Measurements from ENCODE around the gene DPYSL3.

The DPYSL3 gene

DNA sequence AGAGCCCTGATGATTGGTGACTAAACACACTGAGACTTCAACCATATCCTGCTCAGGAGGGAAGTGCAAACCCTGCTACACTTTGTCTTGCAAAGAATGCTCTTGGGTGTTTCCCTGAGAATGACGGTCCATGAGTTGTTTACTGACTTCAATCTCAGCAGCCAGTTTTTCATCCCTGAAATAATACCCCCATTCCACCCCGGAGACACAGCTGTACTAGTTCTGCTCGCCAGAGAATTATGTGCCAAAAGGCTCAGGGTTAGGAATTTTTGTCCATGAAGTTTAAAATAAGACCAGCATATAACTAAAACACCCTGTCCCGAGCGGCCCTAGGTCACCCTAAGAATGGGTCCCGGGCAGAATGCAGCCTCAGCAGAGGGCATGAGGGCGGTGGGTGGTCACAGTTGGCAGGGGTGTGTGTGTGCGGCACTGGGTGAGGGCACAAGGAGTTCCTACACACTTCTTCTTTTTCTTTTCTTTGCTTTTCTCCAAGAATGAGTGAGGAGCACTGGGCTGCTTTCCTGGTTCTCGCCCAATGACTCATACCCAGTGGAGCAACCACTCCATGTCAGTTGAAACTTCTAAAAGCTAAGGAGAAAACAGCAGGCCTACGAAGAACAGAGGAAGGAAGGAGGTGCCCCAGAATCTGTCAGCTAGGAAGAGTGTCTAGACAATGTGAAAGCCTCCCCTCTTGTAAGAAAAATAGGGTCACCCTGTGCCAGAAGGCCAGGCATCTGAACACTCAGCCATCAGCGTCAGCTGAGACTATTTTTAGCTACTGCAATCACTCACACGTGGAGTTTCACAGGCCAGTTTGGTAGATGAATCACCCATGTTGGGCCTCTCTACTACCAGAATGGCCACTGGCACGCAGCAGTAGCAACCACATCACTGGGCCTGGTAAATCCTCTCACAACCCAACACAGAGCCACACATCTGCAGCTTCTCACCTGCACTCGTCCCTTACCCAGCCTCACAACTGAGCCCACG is 105.9 kb downstream of the DPYSL3 start:
- no peak for DNase-seq (ENCODE audit: low spot score)

DNA sequence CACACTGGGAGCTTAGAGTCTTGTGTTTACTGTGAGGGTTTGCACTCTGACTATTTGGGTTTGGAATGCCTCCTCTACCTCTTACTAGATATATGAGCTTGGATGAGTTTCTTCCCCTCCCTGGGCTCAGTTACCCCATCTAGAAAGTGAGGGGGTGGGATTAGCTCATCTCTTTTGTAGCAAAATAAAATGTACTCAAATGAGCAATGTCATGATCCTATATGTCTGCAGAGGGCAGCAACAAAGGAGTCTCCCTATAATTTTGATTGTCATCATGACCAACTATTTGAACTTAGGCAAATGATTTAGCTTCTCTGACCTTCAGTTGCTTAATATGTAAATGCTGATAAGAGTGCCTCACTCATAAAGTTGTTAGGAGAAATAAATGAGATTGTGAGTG is 109.0 kb downstream of the DPYSL3 start:
- DNase-seq (ENCODE audit: low spot score) = no peak

DNA sequence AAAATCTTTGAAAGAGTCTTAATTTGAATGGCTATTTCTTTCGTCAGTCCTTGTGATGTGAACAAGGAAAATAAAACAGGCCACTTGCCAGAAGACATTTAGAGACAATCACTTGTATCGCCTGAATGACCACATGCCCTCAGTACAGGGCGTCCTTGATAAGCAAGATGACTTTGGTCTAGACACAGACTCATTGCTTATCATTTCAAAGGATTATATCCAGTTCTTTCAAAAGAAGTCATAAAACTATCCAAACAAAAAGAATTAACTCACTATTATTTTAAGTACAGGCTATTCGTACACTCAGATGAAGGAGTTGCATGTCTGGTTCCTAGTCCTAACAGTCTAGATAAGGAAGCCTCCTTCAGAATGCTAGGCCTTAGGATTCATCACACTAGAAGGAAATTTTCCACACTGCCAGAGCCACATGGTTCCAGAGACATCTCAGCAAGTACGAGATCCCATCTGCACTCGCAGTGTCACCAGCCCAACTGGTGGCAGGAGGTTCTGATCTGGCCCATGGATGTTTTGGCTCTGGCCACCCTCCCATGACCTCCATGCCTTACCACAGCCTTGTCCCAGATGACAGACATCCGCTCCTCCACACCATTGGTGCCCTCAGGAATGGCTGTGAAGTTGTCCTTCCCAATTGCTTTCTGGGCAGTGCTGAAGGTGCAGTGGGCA is 109.6 kb downstream of the DPYSL3 start:
- DNase-seq (ENCODE audit: low spot score) = no peak

DNA sequence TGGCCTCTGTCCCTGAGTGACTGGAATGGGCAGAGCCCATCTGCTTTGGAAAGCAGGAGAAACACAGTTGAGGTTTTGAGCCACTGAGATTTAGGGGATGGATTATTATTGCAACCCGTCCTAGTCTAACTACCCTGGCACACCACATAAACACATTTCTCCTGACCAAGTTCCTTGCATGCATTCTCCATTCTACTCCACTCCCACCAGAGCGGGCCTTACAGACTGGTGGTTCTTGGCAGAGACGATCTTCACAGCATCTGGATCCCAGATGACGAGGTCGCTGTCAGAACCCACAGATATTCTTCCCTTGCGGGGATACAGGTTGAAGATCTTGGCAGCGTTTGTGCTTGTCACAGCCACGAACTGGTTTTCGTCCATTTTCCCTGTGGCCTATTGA is 111.0 kb downstream of the DPYSL3 start:
- DNase-seq (ENCODE audit: low spot score) = no peak

- DNase-seq (ENCODE audit: low spot score) = no peak
These were observed 112.3 kb downstream of the DPYSL3 start for GRCh38 chr5:147397616-147398015.

DNA sequence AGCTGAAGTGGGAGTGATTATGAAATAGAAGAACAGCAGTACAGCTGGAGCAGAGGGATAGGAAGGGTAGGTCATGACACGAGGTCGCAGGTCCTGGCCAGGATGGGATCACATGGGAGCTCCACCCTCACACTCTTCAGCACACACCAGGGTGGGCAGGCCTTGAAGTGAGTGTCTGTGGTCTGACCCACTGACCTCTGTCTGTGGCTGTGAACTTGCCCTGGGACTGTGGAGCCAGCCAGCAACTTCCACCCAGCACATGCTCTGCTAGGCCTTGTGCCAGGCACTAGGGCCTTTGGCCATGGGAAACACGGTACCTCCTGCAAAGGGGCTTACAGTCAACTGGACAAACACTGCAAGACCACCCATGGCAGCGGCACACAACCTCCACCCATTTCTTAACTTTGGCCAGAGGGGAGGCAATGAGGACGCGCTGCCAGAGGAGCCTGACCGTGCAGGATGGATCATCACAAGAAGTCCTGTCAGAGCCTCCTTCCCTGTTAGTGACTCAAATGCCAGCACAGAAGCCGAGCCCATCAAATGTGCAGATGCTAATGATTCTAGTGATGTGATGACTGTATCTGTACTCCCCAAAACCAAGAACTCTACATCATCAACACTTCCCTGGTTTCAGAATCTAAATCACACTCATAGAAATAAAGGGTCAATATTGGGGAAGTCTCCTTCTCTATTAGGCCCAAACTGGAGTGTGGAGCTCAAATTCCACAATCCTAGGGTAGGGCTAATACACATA is 113.6 kb downstream of the DPYSL3 start:
- DNase-seq (ENCODE audit: low spot score) = no peak

GRCh38 chr5:147393874-147394672 is 115.8 kb downstream of the DPYSL3 start:
- DNase-seq (ENCODE audit: low spot score) = no peak

GRCh38 chr5:147391781-147392180 is 118.1 kb downstream of the DPYSL3 start:
- DNase-seq (ENCODE audit: low spot score) = no peak

DNA sequence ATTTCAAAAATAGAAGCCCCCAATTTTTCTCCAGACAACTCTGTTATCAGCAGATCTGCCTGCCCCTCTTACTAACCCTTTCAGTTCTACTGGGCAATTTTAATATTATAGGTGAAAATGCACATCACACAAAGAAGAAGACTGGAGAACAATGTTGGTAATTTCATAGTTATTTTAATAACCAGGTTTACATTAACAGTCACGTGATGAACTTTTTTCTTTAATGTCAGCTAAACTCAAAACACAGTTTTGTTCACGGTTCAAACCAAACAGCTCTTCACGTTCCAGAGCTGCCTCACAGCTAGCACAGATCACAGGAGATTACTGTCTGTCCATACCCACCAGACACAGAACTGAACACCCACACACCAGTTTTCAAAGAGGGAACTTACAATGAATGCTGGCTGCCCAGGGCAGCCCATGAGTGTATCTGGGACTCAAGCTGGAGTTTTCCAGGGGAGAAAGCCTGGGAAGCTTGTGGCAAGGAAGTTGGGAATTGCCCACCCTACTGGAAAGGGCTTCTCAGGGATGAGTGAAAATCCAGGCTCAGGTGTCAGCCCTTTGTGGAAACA is 119.1 kb downstream of the DPYSL3 start:
- no peak for DNase-seq (ENCODE audit: low spot score)

GRCh38 chr5:147388184-147389108 is 121.4 kb downstream of the DPYSL3 start:
- no peak for DNase-seq (ENCODE audit: low spot score)

GRCh38 chr5:147387109-147387508 is 122.8 kb downstream of the DPYSL3 start:
- DNase-seq (ENCODE audit: low spot score) = no peak

- no peak for DNase-seq (ENCODE audit: low spot score)
These were observed 125.3 kb downstream of the DPYSL3 start for GRCh38 chr5:147384346-147385193.

DNA sequence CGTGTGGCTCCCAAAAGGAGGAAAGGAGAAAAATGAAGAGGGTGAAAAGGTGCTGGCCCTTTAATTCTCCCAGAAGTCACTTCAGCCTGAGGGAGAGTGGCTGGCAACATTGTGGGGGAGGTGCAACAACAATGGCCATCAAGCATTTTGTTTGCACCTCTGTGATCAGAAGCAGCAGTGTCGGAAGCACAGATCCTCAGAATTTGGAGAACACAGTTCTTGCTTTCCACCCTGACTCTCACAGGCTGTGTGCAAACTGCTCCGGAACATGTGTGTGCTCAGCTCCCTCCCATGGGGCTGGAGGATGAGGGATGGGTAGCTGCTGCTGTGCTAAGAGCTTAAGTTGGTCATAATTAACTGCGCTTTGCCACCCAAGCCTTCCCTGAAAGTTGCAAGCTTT is 127.1 kb downstream of the DPYSL3 start:
- DNase-seq (ENCODE audit: low spot score) = no peak

DNA sequence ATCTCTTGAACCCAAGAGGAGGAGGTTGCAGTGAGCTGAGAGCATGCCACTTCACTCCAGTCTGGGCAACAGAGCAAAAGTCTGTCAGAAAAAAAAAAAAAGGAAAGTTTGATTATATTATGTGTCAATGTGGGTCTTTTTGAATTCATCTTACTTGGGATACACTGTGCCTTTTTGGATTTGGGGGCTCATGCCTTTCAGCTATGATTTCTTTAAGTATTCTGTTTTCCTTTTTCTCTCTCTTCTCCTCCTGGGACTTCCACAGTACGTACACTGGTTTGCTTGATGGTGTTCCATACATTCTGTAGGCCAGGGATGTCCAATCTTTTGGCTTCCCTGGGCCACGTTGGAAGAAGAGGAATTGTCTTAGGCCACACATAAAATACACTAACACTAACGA is 128.3 kb downstream of the DPYSL3 start:
- no peak for DNase-seq (ENCODE audit: low spot score)

GRCh38 chr5:147377682-147378081 is 132.2 kb downstream of the DPYSL3 start:
- DNase-seq (ENCODE audit: low spot score) = no peak

GRCh38 chr5:147375151-147375550 is 134.7 kb downstream of the DPYSL3 start:
- DNase-seq (ENCODE audit: low spot score) = no peak

DNA sequence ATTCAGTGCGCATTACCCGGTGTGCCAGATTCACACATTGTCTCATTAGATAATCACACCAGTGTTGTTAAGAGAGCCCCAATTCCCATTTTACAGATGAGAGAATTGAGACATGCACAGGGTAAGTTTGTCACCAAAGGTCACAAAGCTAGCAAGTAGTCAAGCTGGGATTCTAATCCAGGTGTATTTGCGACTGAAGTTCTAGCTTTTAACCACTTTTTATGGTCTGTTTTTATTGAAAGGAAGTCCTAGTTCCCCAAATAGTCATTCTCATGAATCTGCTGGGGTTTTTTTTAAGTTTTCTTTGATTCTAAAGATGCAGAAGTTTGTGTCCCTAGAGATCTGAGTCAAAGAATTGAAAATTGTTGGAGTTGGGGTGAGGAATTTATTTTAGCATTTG is 136.5 kb downstream of the DPYSL3 start:
- DNase-seq (ENCODE audit: low spot score) = no peak

- no peak for DNase-seq (ENCODE audit: low spot score)
These were observed 137.7 kb downstream of the DPYSL3 start for GRCh38 chr5:147372191-147372590.

DNA sequence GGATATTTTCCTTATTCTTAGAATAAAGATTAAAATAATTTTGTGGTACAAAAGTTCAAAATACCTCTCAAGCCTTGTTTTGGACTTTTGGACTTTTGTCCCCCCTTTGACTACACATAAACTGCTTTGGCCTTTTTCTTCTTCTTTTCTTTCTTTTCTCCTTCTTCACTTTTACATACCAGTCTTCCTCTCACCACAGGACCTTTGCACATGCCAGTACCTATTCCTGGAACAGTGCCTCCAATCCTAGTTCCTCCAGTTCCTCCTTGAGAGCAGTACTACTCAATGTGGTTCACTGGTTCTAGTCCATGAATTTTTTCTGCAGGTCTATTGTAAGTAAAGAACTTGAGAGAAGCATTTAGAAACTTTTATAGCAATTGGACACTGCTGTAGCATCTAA is 138.6 kb downstream of the DPYSL3 start:
- no peak for DNase-seq (ENCODE audit: low spot score)
